ENCODE results near the gene SBF1.

GRCh38 chr22:50513175-50513574 lies 38.3 kb upstream of the SBF1 start:
- TF ChIP-seq CTCF (conservative IDR thresholded peaks at IDR 0.05; ENCODE audit: low read length) (no peak), EZH2phosphoT487 (IDR thresholded peaks at IDR 0.05; ENCODE audit: borderline replicate concordance) (no peak)

Data from Loucy (cell line).